ENCODE measurements around the gene LAMTOR2. TPM values are rescaled to one million over a fixed set of nuclear protein-coding genes. Genes with fewer than 3 reads are reported as not detected.

Gene LAMTOR2
- total RNA-seq, 2 experiments from 2014 or later: 41.3 to 61.0 TPM

DNA sequence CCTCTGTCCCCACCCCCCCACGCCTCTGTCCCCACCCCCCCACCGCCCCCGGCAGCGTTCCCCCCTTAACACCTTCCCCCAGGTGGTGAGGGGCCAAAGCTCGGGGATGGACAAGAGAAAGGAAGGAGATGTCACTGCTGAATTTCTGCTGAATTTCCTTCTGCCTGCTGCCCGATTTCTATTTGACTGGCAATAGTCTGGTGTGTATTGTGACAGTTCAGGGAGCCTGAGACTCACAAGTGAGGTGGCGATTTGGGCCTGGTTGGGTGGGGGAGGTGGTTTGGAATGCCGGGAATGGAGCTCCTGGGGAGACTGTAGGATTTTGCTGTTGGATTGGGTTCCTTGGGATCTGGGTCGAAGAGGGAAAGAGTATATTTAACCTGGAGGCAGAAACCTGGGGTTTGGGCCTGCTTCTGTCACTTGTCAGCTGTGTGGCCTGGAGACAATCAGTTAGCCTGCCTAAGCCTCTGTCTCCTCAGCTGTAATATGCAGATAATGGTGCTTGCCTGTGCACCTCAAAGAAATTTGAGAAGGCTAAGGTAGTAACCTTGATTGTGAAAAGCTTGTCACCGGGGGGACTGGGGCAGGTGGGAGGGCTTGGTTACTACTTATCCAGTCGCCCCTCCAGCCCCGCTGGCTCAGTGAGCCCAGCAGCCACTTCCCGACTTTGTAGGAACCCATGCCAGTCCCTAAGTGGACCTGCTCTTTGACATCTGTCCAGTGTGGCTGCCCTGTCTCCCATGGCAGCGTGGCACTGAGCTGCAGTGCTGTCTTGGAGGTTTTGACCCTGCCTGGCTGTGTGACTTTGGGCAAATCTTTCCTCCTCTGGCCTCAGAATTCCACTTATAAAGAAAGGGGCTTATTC lies 52.3 kb downstream of the LAMTOR2 start:
- no peak for DNase-seq
- ChIA-PET CTCF (interaction anchor here (0.6 to 26.9 kb wide), 10 partner anchors 8 to 1502 kb away, joined by 3 to 645 read pairs (median 4); partner anchors contain the start of gene LMNA), POLR2A (no interaction called here)
- H3K36me3 Mint-ChIP-seq (ENCODE audit: low read depth): no peaks in the 10 kb centered on the region
- H3K27ac Mint-ChIP-seq: peak overlapping the region; percentile 78
- H3K9me3 Mint-ChIP-seq: no peaks in the 10 kb centered on the region
- peaks cover 35% of the 10 kb centered on the region for H3K4me1 Mint-ChIP-seq
- H3K4me3 Mint-ChIP-seq: peak overlapping the region; percentile 1
- H3K27me3 Mint-ChIP-seq: peaks cover 8% of the 10 kb centered on the region

- no peaks in the 10 kb centered on the region for H3K36me3 Mint-ChIP-seq (ENCODE audit: low read depth)
- no peak for DNase-seq
- H3K27me3 Mint-ChIP-seq: peaks cover 19% of the 10 kb centered on the region
- ChIA-PET CTCF (interaction anchor here (0.7 to 26.9 kb wide), 2 partner anchors 16 to 95 kb away, joined by 3 to 645 read pairs; partner anchors contain the start of gene LMNA), POLR2A (interaction anchor here (0.7 kb wide), 1 partner anchor 19 kb away, joined by 3 read pairs; no protein-coding TSS in a partner anchor)
- H3K9me3 Mint-ChIP-seq: no peaks in the 10 kb centered on the region
- no peak overlapping the region for H3K4me3 Mint-ChIP-seq
- H3K4me1 Mint-ChIP-seq: peaks cover 32% of the 10 kb centered on the region
- H3K27ac Mint-ChIP-seq: no peak overlapping the region
Measured at GRCh38 chr1:156108057-156108456, 53.5 kb downstream of the LAMTOR2 start.

Other genes with a start within 250 kb of the LAMTOR2 start
- 10 to 100 TPM; 72.3 to 77.0 TPM for gene GON4L, start 197.6 kb upstream of the LAMTOR2 start, total RNA-seq
- 10 to 100 TPM; 14.2 to 15.5 TPM for gene SYT11, start 195.2 kb upstream of the LAMTOR2 start, total RNA-seq
- 10 to 100 TPM; 24.0 to 28.4 TPM for gene RIT1, start 143.4 kb upstream of the LAMTOR2 start, total RNA-seq
- gene KHDC4, start 120.4 kb upstream of the LAMTOR2 start, total RNA-seq: 10 to 100 TPM; 66.3 to 67.3 TPM
- gene RXFP4, start 113.1 kb upstream of the LAMTOR2 start, total RNA-seq: not detected
- 100 to 1,000 TPM; 157 to 191 TPM for gene ARHGEF2, start 76.2 kb upstream of the LAMTOR2 start, total RNA-seq
- 100 to 1,000 TPM; 235 to 273 TPM for gene SSR2, start 33.8 kb upstream of the LAMTOR2 start, total RNA-seq
- gene UBQLN4, start 984 bp upstream of the LAMTOR2 start, total RNA-seq: 10 to 100 TPM; 30.8 to 34.0 TPM
- under 1 TPM in 1 of 2 experiments, not detected in 1; 0.50 TPM for gene RAB25, start 6.4 kb downstream of the LAMTOR2 start, total RNA-seq
- under 1 TPM; 0.02 to 0.05 TPM for gene MEX3A, start 27.7 kb downstream of the LAMTOR2 start, total RNA-seq
- gene LMNA, start 59.9 kb downstream of the LAMTOR2 start, total RNA-seq: 10 to 100 TPM; 38.3 to 43.5 TPM
- 10 to 100 TPM; 35.3 to 37.8 TPM for gene SEMA4A, start 98.8 kb downstream of the LAMTOR2 start, total RNA-seq
- 10 to 100 TPM; 27.5 to 28.0 TPM for gene SLC25A44, start 139.3 kb downstream of the LAMTOR2 start, total RNA-seq
- gene PMF1, start 158.2 kb downstream of the LAMTOR2 start, total RNA-seq: 10 to 100 TPM; 72.8 to 73.4 TPM
- 1 to 10 TPM; 1.3 to 3.0 TPM for gene BGLAP, start 187.4 kb downstream of the LAMTOR2 start, total RNA-seq
- 1 to 10 TPM; 6.2 to 7.3 TPM for gene PAQR6, start 193.3 kb downstream of the LAMTOR2 start, total RNA-seq
- 10 to 100 TPM; 68.0 to 68.1 TPM for gene SMG5, start 228.0 kb downstream of the LAMTOR2 start, total RNA-seq
- 10 to 100 TPM; 11.6 to 14.4 TPM for gene TMEM79, start 229.5 kb downstream of the LAMTOR2 start, total RNA-seq
- gene GLMP, start 240.9 kb downstream of the LAMTOR2 start, total RNA-seq: 10 to 100 TPM; 33.2 to 33.6 TPM
- under 1 TPM in 1 of 2 experiments, not detected in 1; 0.52 TPM for gene VHLL, start 244.5 kb downstream of the LAMTOR2 start, total RNA-seq